NK-92 (cell line): ENCODE data around the gene FGF11.

ENCODE experiments used
- DNase-seq: peaks from one replicate; lab custom pipeline; 2025; ENCODE audit not compliant: unreplicated experiment; lab: John Stamatoyannopoulos, UW

Gene FGF11

DNA sequence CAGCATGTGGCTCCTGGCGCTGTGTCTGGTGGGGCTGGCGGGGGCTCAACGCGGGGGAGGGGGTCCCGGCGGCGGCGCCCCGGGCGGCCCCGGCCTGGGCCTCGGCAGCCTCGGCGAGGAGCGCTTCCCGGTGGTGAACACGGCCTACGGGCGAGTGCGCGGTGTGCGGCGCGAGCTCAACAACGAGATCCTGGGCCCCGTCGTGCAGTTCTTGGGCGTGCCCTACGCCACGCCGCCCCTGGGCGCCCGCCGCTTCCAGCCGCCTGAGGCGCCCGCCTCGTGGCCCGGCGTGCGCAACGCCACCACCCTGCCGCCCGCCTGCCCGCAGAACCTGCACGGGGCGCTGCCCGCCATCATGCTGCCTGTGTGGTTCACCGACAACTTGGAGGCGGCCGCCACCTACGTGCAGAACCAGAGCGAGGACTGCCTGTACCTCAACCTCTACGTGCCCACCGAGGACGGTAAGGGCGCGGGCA, 31.0 kb upstream of the FGF11 start:
- no peak for DNase-seq

DNA sequence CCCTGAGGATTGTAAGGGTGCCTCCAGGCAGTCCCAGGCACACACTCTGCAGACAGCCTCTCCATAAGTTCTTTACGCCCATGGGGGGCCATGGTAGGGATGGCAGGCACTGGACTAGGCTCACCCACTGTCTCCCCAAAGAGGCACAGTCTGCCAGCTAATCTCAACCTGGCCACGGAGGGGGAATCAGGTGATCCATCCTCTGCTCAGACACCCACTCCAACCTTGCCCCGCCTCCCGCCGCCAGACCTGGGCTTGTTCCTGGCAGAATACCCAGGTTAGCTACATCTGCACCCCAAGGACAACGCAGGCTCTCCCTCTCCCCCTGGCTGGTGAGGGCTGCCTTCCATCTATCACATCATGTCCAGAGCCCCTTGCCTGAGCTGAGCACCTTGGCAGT, 30.4 kb upstream of the FGF11 start:
- DNase-seq = no peak

GRCh38 chr17:7409716-7410115, 29.6 kb upstream of the FGF11 start:
- no peak for DNase-seq

DNA sequence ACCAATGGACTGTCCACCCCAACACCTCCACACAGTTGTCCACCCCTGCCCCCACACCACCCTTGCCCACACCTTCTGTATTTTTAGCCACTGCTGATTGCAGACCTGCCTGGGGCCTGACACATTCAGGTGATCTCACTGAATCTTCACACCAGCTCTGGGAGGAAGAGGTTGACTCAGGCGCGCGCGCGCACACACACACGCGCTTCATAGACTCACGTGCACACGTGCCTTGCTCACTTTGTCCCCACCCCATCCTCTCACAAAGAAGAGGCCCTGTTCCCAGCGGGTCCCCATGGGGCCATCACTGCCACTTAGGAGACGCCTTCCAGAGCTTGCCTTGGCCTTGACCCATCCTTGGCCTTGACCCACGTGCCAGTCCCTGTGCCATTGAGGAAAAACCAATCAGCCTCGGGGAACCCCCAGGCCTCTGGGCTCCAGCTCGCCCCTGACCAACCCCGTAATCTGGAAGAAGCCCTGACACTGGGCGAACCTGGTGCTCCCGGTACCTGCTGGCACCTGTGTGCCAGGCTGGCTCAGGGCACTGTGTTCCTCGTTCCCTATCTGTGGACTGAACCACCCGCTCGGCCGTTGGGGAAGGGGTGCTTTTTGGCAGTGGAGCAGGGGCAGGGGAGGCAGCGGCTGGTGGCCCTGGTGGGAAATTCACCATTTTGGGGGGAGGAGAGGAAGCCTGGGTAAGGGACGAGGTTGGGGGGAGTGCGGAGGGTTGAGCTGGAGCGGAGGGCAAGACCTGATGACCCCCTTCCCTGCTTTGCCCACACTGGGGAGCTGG, 28.5 kb upstream of the FGF11 start:
- DNase-seq = no peak

- no peak for DNase-seq
Measured at GRCh38 chr17:7411427-7411750, 27.9 kb upstream of the FGF11 start.

DNA sequence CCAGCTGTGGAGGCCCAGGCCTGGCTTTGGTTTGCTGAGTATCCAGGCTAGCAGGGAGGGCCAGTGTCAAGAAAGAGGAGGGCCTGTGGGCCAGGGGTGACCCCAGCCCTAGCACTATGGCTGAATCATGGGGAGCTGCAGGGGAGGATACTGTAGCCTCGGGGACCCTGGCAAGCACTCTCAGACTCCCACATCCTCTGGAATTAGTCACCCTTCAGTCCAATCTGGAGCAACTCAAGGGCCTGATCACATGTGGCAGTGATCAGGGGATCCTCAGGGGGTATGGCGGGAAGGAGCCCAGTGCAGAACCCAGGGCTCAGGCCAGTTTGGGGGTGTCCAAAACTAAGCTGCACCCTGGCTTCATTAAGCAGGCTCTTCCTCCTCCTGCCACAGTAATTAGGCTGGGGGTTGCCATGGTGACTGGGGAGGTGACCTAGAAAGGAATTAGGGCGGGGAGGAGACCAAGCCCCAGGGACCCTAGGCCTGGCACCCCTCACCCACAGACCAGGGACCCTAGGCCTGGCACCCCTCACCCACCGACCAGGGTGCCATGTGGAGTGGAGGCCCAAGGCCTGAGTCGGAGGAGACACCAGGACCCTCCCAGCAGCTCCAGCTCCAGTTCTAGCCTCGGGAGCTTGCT, 25.8 kb upstream of the FGF11 start:
- no peak for DNase-seq

GRCh38 chr17:7414837-7415236, 24.5 kb upstream of the FGF11 start:
- DNase-seq = no peak

GRCh38 chr17:7415784-7416183, 23.5 kb upstream of the FGF11 start:
- no peak for DNase-seq

DNA sequence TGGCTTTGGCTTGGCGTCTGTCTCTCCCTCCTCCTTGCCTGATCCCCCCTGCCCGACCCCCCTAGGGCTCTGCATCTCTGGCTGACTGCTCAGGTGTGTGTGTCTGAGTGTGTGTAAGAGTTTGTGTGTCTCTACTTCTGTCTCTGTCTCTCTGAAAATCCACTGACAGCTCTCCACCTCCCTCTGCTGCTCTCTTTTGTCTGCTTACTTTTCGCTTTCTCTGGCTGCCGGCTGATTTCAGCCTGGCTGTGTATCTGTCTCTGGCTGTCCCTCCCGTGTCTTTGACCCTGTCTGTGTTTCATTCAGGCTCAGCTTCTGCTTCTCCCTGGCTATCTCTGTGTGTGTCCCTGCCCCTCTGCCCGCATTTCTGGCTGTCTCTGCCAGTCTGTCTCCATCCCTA, 23.0 kb upstream of the FGF11 start:
- DNase-seq = no peak

GRCh38 chr17:7417056-7417655, 22.2 kb upstream of the FGF11 start:
- DNase-seq = no peak

- DNase-seq = no peak
Measured at GRCh38 chr17:7418472-7419152, 20.7 kb upstream of the FGF11 start.

DNA sequence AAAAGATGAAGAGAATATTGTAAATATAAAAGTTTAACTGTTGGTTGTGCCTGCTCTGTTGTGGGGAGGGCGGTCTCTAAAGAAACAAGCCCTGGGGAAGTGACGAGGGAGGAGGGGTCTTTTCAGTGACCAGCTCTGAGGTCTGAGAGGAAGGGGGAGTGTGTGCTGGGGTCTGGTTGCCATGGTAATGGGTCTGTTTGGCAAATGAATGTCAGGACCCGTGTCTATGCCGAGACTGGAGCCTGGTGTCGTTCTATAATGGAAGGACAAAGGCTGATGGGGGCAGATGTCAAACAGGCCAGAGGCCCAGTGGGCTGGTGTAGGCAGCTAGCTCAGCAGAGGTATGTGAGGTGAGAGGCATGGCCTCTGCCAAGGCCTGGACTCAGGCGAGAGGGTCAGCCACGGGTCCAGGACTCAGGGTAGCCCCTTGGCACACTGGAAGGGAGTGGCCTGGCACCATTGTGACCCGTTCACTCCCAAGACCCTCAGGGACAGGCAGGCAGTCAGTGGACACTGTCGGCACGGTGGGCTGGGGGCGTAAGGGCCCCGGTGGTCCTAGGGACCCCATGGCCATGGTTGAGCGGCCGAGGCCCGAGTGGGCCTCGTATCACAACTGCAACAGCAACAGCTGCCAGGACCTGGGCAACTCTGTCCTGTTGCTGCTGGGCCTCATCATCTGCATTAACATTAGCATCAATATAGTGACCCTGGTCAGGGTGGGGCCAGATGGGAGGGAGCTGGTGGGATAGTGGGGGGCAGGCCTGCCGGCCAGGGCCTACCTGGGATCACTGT, 19.3 kb upstream of the FGF11 start, which contains the start of gene SPEM1:
Gene SPEM1, plus strand, starts transcription at position 506 of the 792 bp plus-strand sequence. Its CDS starts 61 bp downstream, at position 567.
- DNase-seq = no peak

DNA sequence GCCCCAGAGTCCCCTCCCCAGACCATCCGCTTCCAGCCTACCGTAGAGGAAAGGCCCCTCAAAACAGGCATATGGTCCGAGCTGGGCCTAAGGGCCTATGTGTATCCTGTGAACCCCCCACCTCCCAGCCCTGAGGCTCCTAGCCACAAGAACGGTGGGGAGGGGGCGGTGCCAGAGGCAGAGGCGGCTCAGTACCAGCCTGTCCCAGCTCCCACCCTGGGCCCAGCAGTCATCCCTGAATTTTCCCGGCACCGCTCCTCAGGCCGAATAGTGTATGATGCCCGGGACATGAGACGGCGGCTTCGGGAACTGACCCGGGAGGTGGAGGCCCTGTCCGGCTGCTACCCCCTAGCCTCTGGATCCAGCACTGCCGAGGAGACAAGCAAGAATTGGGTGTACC, 18.1 kb upstream of the FGF11 start:
- DNase-seq = no peak

GRCh38 chr17:7423679-7424078, 15.6 kb upstream of the FGF11 start:
- no peak for DNase-seq

- DNase-seq = no peak
Measured at GRCh38 chr17:7425316-7425715, 14.0 kb upstream of the FGF11 start, which contains the start of gene SPEM2. Gene SPEM2 (plus strand): TSS chr17:7425616. CDS start chr17:7425689, 73 bp downstream.

DNA sequence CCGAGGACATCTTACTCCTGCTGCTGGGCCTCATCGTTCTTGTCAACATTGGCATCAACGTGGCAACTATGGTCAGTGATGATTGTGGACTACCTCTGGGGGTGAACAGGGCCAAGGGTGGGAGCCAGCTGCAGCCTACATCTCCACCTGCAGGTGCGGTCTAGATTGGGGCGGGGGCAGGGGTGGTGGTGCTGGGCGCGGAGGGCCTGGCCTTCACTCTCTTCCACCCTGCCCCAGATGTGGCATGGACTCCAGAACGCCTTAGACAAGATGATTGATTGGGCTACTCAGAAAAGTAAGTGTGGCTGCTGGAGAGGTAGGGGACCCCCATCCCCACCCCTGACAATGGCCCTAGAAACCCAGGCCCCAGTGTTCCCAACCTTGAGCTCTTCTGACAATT, 13.6 kb upstream of the FGF11 start:
- DNase-seq = no peak

DNA sequence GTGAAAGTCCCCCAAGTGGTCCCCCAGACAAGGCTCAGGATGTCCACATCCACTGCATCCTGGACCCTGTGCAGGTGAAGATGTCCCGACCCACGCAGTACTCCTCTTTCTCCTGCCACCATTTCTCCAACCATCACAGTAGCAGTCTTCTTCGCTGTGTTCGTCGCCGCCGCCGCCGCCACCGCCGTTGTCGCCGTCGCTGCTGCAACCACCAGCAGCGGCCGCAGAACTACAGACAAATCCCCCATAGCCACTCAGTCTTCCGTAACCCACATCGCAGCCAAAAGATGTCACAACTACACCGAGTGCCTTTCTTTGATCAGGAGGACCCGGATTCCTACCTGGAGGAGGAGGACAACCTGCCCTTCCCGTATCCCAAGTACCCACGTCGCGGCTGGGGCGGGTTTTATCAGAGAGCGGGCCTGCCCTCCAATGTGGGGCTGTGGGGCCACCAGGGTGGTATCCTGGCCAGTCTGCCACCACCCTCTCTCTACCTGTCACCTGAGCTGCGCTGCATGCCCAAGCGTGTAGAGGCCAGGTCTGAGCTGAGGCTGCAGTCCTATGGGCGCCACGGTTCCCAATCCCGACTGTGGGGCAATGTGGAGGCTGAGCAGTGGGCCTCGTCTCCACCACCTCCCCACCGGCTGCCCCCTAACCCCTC, 13.0 kb upstream of the FGF11 start:
- DNase-seq = no peak

GRCh38 chr17:7426896-7427489, 12.3 kb upstream of the FGF11 start:
- DNase-seq = no peak

- no peak for DNase-seq
Measured at GRCh38 chr17:7427549-7427948, 11.8 kb upstream of the FGF11 start.

GRCh38 chr17:7428557-7428956, 10.8 kb upstream of the FGF11 start, which contains the start of gene SPEM3:
Gene SPEM3 (plus strand): TSS chr17:7428857. CDS start chr17:7428903, 46 bp downstream.
- DNase-seq = no peak
